Right lobe of liver (tissue), 6 donors: ENCODE results near the gene CFAP61. TPM values are rescaled to one million over a fixed set of nuclear protein-coding genes. Genes with fewer than 3 reads are reported as not detected.

Experiments
- ATAC-seq, 4 donors: fragments of 200-7000 bp; cut with Tn5 transposase; one replicate each; pipeline ENCODE4 v1.9.1; 2020; ENCODE audit warnings: mild to moderate bottlenecking in 4 of 4, moderate library complexity in 4 of 4
- DNase-seq, 3 donors: peaks; one replicate each; pipeline ENCODE4 v3.0.0-alpha.2; 2020
- H3K27ac ChIP-seq, 3 donors: fragments of 200-600 bp; one replicate each; pipeline ENCODE4 v1.8.0; 2022
- H3K27me3 ChIP-seq, 2 donors: fragments of 200-600 bp; one replicate each; pipeline ENCODE4 v1.8.0; 2022
- H3K36me3 ChIP-seq, 4 donors: fragments of 200-600 bp; sonication (generic) in 1 of 4; one replicate each; pipeline versions ENCODE4 v1.5.1 to v1.8.0; 2017 to 2022; ENCODE audit warnings: control low read depth in 1 of 4
- H3K4me1 ChIP-seq, 4 donors: fragments of 200-600 bp; sonication (generic) in 1 of 4; one replicate each; pipeline versions ENCODE4 v1.5.1 to v1.8.0; 2017 to 2022; ENCODE audit warnings: control low read depth in 1 of 4
- H3K4me3 ChIP-seq, 3 donors: fragments of 200-600 bp; one replicate each; pipeline ENCODE4 v1.8.0; 2022
- H3K9me3 ChIP-seq, 4 donors: fragments of 200-600 bp; sonication (generic) in 1 of 4; one replicate each; pipeline versions ENCODE4 v1.5.1 to v1.8.0; 2017 to 2022; ENCODE audit warnings: control low read depth in 1 of 4
- POLR2A ChIP-seq: fragments of 450-650 bp; IDR thresholded peaks from one replicate; pipeline ENCODE4 v1.6.1; 2017; ENCODE audit warnings: antibody characterized with exemption, mild to moderate bottlenecking
- WGBS: methylation state at CpG from one replicate; pipeline ENCODE4 v1.1.6; 2018; ENCODE audit warnings: low coverage, low lambda C conversion rate; ENCODE audit not compliant: insufficient coverage; ENCODE audit errors: missing lambda C conversion rate; 5-methylcytosine and 5-hydroxymethylcytosine counted together
- intact Hi-C, 2 donors: fragments of 100-400 bp; cut with DNase I; formaldehyde crosslinking; loops; one replicate each; pipeline versions ENCODE4 v1.11.2 to v1.14.1; 2022
- total RNA-seq, 6 experiments: library from RNA; depleted of rRNA in 2 of 6; stranded (reverse); fragments of >200 nt in 2 of 6; fragmentation: NEBNext Ultra II Directional in 3 of 6; extraction: Animal tissue kit (Norgen Biotek cat#: 25700) in 3 of 6; gene quantifications; one replicate each; pipeline versions ENCODE4 v1.1.0 to v1.2.4, GENCODE V29; 2016 to 2023
- TF ChIP-seq, protein P1 (sequence below), 4 donors: fragments of 200-600 bp in 3 of 4; fragments of 450-650 bp in 1 of 4; IDR thresholded peaks; one replicate each; pipeline versions ENCODE4 v1.5.1 to v1.8.0; 2016 to 2022; ENCODE audit warnings: antibody characterized with exemption in 4 of 4, mild to moderate bottlenecking in 2 of 4
- donor health status: DM: no; HTN: yes; CAD: no.
- donor health status: DM: no; HTN: no; CAD: no.
- donor health status: DM: no; HTN: no; CAD: no.
- donor health status: DM: no; HTN: yes; CAD: no.
- donor health status: DM: no; HTN: yes; CAD: no.

Gene CFAP61
- total RNA-seq, 6 experiments from 2014 or later: not detected

DNA sequence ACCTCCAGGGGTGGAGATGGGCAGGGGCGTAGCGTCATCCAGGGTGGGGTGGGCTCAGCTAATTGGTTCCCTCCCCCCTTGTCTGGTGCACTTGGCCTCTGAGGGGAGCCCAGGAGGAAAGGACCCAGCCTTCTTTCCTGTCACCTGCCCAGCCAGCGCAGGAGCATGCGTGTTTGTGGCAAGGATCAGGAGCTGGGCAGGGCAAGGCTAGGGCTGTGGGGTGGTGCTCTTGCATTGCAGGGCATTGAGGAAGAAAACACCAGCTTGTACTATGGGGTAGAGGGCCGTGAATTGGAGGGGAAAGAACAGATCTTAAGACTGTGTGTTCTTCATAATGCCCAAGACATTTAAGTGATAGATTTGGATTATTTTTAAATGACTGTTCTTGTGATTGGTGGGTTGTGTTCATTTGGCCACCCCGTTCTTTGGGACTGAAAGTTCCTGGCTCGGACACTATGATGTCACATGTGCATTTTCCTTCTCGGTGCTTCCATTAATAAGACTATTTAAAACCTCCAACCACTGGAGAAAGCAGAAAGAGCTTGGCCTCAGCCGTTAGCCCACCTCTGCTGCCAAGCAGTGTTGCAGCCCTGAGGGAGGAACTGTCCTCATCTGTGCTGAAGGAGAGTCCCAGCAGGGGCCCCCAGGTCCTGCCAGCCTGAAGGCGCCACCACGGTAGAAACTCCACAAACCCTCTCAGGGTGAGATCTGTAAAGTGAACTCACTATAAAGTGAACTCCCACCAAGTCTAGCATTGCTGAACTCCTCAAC, 179.4 kb downstream of the CFAP61 start:
- no peaks in the 10 kb centered on the region for H3K9me3 ChIP-seq
- no peaks in the 10 kb centered on the region for H3K4me1 ChIP-seq
- no peaks in the 10 kb centered on the region for H3K36me3 ChIP-seq
- no peak for ATAC-seq
- TF ChIP-seq, protein P1, sequence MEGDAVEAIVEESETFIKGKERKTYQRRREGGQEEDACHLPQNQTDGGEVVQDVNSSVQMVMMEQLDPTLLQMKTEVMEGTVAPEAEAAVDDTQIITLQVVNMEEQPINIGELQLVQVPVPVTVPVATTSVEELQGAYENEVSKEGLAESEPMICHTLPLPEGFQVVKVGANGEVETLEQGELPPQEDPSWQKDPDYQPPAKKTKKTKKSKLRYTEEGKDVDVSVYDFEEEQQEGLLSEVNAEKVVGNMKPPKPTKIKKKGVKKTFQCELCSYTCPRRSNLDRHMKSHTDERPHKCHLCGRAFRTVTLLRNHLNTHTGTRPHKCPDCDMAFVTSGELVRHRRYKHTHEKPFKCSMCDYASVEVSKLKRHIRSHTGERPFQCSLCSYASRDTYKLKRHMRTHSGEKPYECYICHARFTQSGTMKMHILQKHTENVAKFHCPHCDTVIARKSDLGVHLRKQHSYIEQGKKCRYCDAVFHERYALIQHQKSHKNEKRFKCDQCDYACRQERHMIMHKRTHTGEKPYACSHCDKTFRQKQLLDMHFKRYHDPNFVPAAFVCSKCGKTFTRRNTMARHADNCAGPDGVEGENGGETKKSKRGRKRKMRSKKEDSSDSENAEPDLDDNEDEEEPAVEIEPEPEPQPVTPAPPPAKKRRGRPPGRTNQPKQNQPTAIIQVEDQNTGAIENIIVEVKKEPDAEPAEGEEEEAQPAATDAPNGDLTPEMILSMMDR (IDR thresholded peaks at IDR 0.05): no peak
- TF ChIP-seq POLR2A: no peak
- DNase-seq: no peak
- no peak overlapping the region for H3K4me3 ChIP-seq
- intact Hi-C loops: loop anchor here in 1 of 2 donors (10.0 kb wide), 2 partner anchors 147 to 287 kb away; no protein-coding TSS in a partner anchor
- WGBS: 47% methylated on average over 5 of the region's 11 CpGs
- H3K27ac ChIP-seq: no peak overlapping the region
- H3K27me3 ChIP-seq: no peaks in the 10 kb centered on the region

DNA sequence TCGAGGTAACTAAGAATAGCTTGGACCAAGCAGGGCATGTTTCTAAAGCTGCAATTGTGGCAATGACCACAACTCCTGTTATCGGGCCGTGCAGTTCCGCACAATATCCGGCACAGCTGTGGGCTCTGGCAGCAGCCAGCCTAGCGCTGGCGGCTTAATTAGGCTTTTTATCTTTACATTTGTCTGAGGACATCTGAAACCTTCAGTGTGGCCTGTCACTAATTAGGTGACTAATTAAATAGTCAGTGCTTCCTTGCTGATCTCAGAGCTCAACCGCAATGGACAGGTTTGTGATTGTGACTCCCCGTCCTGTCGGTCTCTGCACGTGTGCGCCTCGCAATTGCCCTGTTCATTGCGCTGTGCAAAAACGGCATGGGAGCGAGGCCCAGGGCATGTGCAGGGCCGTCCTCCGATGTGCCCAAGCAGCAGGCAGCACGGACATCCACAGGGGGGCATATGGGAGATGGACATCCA, 180.7 kb downstream of the CFAP61 start:
- ATAC-seq: no peak
- intact Hi-C loops: loop anchor here in 1 of 2 donors (10.0 kb wide), 2 partner anchors 148 to 288 kb away; no protein-coding TSS in a partner anchor
- Histone ChIP-seq H3K36me3 (no peaks in the 10 kb centered on the region), H3K27me3 (no peaks in the 10 kb centered on the region), H3K9me3 (no peaks in the 10 kb centered on the region), H3K4me1 (no peaks in the 10 kb centered on the region), H3K4me3 (no peak overlapping the region), H3K27ac (no peak overlapping the region)
- 55% methylated on average over 2 of the region's 19 CpGs for WGBS
- TF ChIP-seq, protein P1 (IDR thresholded peaks at IDR 0.05): no peak
- no peak for TF ChIP-seq POLR2A
- no peak for DNase-seq

DNA sequence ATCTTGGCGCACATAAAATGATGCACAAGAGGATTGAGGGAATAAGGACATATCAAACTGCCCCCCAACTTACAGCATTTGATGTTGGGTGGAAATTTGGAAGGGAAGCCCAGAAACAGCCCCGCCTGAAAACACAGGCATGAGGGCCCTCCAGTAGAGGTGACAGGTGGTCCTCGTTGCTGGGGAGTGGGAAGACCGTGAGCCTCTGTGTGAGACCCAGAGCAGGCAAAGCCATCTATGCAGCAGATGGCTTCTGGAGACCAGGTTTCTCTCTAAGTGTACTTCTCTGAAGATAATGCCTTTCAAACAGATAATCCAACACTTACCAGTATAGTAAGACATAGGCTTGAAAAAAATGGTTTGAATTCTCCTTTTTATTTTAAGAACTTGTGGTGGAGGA, 183.3 kb downstream of the CFAP61 start:
- Histone ChIP-seq H3K36me3 (no peaks in the 10 kb centered on the region), H3K4me3 (no peak overlapping the region), H3K9me3 (no peaks in the 10 kb centered on the region), H3K4me1 (no peaks in the 10 kb centered on the region), H3K27ac (no peak overlapping the region), H3K27me3 (no peaks in the 10 kb centered on the region)
- ATAC-seq: no peak
- TF ChIP-seq, protein P1 (IDR thresholded peaks at IDR 0.05): no peak
- TF ChIP-seq POLR2A: no peak
- intact Hi-C loops: loop anchor here in 1 of 2 donors (10.0 kb wide), 2 partner anchors 151 to 291 kb away; no protein-coding TSS in a partner anchor
- WGBS: 83% methylated on average over 4 of the region's 4 CpGs
- DNase-seq: no peak

DNA sequence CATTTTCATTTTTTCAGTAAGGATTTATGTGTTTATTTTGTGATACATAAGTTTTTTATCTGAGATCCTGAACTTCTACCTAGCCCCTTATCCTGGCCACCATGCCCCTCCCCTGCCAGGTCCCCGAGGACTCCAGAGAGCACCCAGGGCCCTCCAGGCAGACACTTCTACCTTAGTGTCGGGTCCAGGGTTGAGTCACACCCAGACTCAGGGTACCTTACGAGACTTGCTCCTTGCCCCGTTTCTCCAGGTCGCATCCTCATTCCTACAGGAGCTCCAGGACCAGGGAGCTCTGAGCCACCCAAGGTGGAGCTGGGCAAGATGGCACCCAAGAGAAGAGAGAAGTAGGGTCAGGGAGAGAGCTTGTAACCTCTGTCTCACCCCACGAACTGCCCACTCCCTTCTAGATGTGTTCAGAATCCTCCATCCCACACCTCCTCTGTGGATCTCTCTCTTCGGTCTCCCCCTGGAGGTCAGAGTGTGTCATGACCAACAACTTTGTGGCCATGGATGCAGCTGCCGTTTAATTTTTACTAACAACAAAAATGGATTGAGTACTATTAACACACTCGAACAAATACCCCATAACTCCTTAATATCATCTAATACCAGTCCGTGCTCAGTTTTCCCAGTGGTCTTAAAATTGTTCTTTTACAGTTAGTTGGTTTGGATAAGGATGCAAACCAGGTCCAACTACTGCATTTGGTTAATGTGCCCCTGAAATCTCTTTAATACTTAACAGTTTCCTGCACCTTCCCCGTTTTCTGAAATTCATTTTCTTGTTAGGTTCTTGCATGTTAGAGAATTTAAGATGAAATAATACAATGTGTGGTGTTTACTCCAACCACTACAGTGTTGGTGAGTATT, 185.0 kb downstream of the CFAP61 start:
- ATAC-seq (peak; percentile 72 to 81 (median 78)), DNase-seq (no peak)
- Histone ChIP-seq H3K27ac (no peak overlapping the region), H3K4me1 (no peaks in the 10 kb centered on the region), H3K27me3 (no peaks in the 10 kb centered on the region), H3K4me3 (no peak overlapping the region), H3K36me3 (no peaks in the 10 kb centered on the region), H3K9me3 (no peaks in the 10 kb centered on the region)
- TF ChIP-seq, protein P1 (IDR thresholded peaks at IDR 0.05): peak; percentile 51 to 68 (median 64)
- TF ChIP-seq POLR2A: no peak
- intact Hi-C loops: loop anchor here in 1 of 2 donors (10.0 kb wide), 2 partner anchors 153 to 293 kb away; no protein-coding TSS in a partner anchor
- 12% methylated on average over 7 of the region's 11 CpGs for WGBS
